ENCODE results near the gene TESPA1. TPM values are rescaled to one million over a fixed set of nuclear protein-coding genes. Genes with fewer than 3 reads are reported as not detected.
"Not testable (repeated sequence)": the region's sequence is repeated elsewhere in the genome, so short reads cannot be mapped to it uniquely, and the experiment has no call there.

The TESPA1 gene
- total and polyA plus RNA-seq, 4 donors: 0.73 to 3.1 (median 1.7) TPM

DNA sequence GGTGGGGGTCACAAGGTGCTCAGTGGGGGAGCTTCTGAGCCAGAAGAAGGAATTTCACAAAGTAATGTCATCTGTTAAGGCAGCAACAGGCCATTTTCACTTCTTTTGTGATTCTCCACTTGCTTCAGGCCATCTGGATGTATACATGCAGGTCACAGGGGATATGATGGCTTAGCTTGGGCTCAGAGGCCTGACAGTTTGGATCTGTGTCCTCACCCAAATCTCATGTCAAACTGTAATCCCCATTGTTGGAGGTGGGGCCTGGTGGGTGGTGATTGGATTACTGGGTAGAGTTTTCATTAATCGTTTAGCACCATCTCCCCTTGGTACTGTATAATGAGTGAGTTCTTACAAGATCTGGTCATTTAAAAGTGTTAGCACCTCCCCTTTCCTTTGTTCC lies 36.4 kb downstream of the TESPA1 start:
- no peak overlapping the region for H3K9ac ChIP-seq (ENCODE audit: insufficient read depth in 1 of 2, low read length in 2 of 2)
- no peaks in the 10 kb centered on the region for H3K27me3 ChIP-seq (ENCODE audit: control insufficient read depth in 3 of 3, insufficient read depth in 3 of 3, low read length in 2 of 3)
- no peaks in the 10 kb centered on the region for H3K36me3 ChIP-seq (ENCODE audit: control insufficient read depth in 4 of 4, insufficient read depth in 4 of 4, low read length in 4 of 4)
- H3K9me3 ChIP-seq (ENCODE audit: control insufficient read depth in 4 of 4, insufficient read depth in 3 of 4, low read length in 3 of 4): peaks cover 0 to 3% (median 0%) of the 10 kb centered on the region in 4 donors
- DNase-seq (no peak), ATAC-seq (ENCODE audit: insufficient read depth, low FRiP score) (no peak)
- no peak overlapping the region for H3K4me3 ChIP-seq
- WGBS, 2 donors: 75 to 85% methylated on average over 1 of the region's 1 CpG
- TF ChIP-seq, protein P1, sequence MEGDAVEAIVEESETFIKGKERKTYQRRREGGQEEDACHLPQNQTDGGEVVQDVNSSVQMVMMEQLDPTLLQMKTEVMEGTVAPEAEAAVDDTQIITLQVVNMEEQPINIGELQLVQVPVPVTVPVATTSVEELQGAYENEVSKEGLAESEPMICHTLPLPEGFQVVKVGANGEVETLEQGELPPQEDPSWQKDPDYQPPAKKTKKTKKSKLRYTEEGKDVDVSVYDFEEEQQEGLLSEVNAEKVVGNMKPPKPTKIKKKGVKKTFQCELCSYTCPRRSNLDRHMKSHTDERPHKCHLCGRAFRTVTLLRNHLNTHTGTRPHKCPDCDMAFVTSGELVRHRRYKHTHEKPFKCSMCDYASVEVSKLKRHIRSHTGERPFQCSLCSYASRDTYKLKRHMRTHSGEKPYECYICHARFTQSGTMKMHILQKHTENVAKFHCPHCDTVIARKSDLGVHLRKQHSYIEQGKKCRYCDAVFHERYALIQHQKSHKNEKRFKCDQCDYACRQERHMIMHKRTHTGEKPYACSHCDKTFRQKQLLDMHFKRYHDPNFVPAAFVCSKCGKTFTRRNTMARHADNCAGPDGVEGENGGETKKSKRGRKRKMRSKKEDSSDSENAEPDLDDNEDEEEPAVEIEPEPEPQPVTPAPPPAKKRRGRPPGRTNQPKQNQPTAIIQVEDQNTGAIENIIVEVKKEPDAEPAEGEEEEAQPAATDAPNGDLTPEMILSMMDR (IDR thresholded peaks at IDR 0.05; ENCODE audit: control extremely low read depth, extremely low read depth): no peak
- no peak overlapping the region for H3K27ac ChIP-seq (ENCODE audit: low read depth in 1 of 2, low read length in 1 of 2)
- no peaks in the 10 kb centered on the region for H3K4me1 ChIP-seq (ENCODE audit: control insufficient read depth in 5 of 5, insufficient read depth in 5 of 5, low read length in 5 of 5)

- DNase-seq (peak in 1 of 3 donors; percentile 8), ATAC-seq (ENCODE audit: insufficient read depth, low FRiP score) (no peak)
- H3K36me3 ChIP-seq (ENCODE audit: control insufficient read depth in 4 of 4, insufficient read depth in 4 of 4, low read length in 4 of 4): no peaks in the 10 kb centered on the region
- H3K4me3 ChIP-seq: no peak overlapping the region
- H3K4me1 ChIP-seq (ENCODE audit: control insufficient read depth in 5 of 5, insufficient read depth in 5 of 5, low read length in 5 of 5): no peaks in the 10 kb centered on the region
- TF ChIP-seq, protein P1 (IDR thresholded peaks at IDR 0.05; ENCODE audit: control extremely low read depth, extremely low read depth): no peak
- peaks cover 0 to 1% (median 0%) of the 10 kb centered on the region in 4 donors for H3K9me3 ChIP-seq (ENCODE audit: control insufficient read depth in 4 of 4, insufficient read depth in 3 of 4, low read length in 3 of 4)
- 44 to 59% methylated on average over 2 of the region's 2 CpGs for WGBS, 2 donors
- no peaks in the 10 kb centered on the region for H3K27me3 ChIP-seq (ENCODE audit: control insufficient read depth in 3 of 3, insufficient read depth in 3 of 3, low read length in 2 of 3)
- no peak overlapping the region for H3K27ac ChIP-seq (ENCODE audit: low read depth in 1 of 2, low read length in 1 of 2)
- no peak overlapping the region for H3K9ac ChIP-seq (ENCODE audit: insufficient read depth in 1 of 2, low read length in 2 of 2)
These were observed 39.5 kb downstream of the TESPA1 start for GRCh38 chr12:54945082-54945481.

- WGBS, 2 donors: 64 to 73% methylated on average over 4 of the region's 4 CpGs
- not testable (repeated sequence) for H3K36me3 ChIP-seq (ENCODE audit: control insufficient read depth in 4 of 4, insufficient read depth in 4 of 4, low read length in 4 of 4); H3K27ac ChIP-seq (ENCODE audit: low read depth in 1 of 2, low read length in 1 of 2); H3K4me3 ChIP-seq; H3K4me1 ChIP-seq (ENCODE audit: control insufficient read depth in 5 of 5, insufficient read depth in 5 of 5, low read length in 5 of 5); ATAC-seq (ENCODE audit: insufficient read depth, low FRiP score); H3K9ac ChIP-seq (ENCODE audit: insufficient read depth in 1 of 2, low read length in 2 of 2); H3K9me3 ChIP-seq (ENCODE audit: control insufficient read depth in 4 of 4, insufficient read depth in 3 of 4, low read length in 3 of 4); H3K27me3 ChIP-seq (ENCODE audit: control insufficient read depth in 3 of 3, insufficient read depth in 3 of 3, low read length in 2 of 3); DNase-seq
These were observed 41.3 kb downstream of the TESPA1 start for GRCh38 chr12:54943292-54943691.

- TF ChIP-seq, protein P1 (IDR thresholded peaks at IDR 0.05; ENCODE audit: control extremely low read depth, extremely low read depth): no peak
- Histone ChIP-seq H3K9ac (ENCODE audit: insufficient read depth in 1 of 2, low read length in 2 of 2) (no peak overlapping the region), H3K27me3 (ENCODE audit: control insufficient read depth in 3 of 3, insufficient read depth in 3 of 3, low read length in 2 of 3) (no peaks in the 10 kb centered on the region), H3K4me3 (no peak overlapping the region), H3K36me3 (ENCODE audit: control insufficient read depth in 4 of 4, insufficient read depth in 4 of 4, low read length in 4 of 4) (no peaks in the 10 kb centered on the region), H3K27ac (ENCODE audit: low read depth in 1 of 2, low read length in 1 of 2) (no peak overlapping the region), H3K9me3 (ENCODE audit: control insufficient read depth in 4 of 4, insufficient read depth in 3 of 4, low read length in 3 of 4) (no peaks in the 10 kb centered on the region), H3K4me1 (ENCODE audit: control insufficient read depth in 5 of 5, insufficient read depth in 5 of 5, low read length in 5 of 5) (no peaks in the 10 kb centered on the region)
- DNase-seq: no peak
- WGBS, 2 donors: 91 to 92% methylated on average over 3 of the region's 3 CpGs
- ATAC-seq (ENCODE audit: insufficient read depth, low FRiP score): no peak
These were observed 42.9 kb downstream of the TESPA1 start for GRCh38 chr12:54941659-54942058.
